PC-9 (cell line): ENCODE data around the gene DRC3.

Experiments
- CTCF ChIP-seq: fragments of 200-600 bp; sonication (generic); conservative IDR thresholded peaks from 2 replicates; pipeline ENCODE4 v1.6.1; 2017; ENCODE audit warnings: mixed run types, antibody characterized with exemption, mild to moderate bottlenecking, moderate library complexity
- EZH2 ChIP-seq: fragments of 200-600 bp; sonication (generic); IDR thresholded peaks from 2 replicates; pipeline ENCODE4 v1.8.0; 2017; ENCODE audit warnings: antibody characterized with exemption, low read depth

DNA sequence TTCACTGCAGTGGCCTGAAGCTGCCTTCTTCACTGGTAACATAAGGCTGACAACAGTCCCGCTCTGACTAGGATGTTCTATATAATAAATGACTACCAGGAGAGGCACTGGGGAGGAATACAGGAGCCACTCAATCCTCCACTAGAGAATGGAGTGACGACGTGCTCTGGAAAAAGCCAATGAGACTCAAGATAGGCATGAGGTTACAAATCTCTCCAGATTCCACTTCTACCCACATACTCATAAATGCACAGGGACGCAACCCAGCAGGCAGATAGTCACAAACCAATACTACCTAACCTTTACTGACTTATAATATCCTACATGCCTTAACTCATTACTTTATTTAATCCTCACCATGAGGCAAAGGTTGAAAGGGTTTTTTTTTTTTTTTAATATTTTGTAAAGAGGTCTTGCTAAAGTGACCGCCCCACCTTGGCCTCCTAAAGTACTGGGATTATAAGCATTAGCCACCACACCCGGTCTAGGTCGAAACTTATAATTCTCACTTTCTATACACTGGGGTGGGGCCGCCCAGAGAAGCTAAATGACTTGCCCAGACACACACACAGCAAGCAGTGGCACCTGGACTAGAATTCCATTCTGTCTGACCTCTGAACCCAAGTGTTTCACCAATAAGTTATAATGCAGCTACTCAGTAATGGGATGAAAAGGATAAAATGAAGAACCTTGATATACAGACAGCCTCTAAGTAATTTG is 34.1 kb upstream of the DRC3 start:
- no peak for TF ChIP-seq CTCF
- no peak for TF ChIP-seq EZH2
